GM23338 (cell line): ENCODE data around the gene ZBTB12. TPM values are rescaled to one million over a fixed set of nuclear protein-coding genes. Genes with fewer than 3 reads are reported as not detected.

Source experiments
- ATAC-seq: fragments of 200-7000 bp; cut with Tn5 transposase; 3 replicates; pipeline ENCODE4 v1.9.1; 2020
- DNase-seq: peaks from one replicate; pipeline ENCODE4 v3.0.0-alpha.2; 2015; ENCODE audit warnings: low spot score
- H2AFZ ChIP-seq: fragments of 200-600 bp; sonication (generic); 2 replicates; pipeline ENCODE4 v1.8.0; 2016; ENCODE audit warnings: antibody characterized with exemption, mild to moderate bottlenecking, moderate library complexity
- H3F3A ChIP-seq: fragments of 200-600 bp; sonication (generic); replicated peaks from 2 replicates; pipeline ENCODE4 v1.8.0; 2017; ENCODE audit warnings: antibody characterized with exemption, mixed run types, low read depth
- H3K27ac ChIP-seq: fragments of 200-600 bp; sonication (generic); 2 replicates; pipeline ENCODE4 v1.6.1; 2016; ENCODE audit warnings: low read depth
- H3K27me3 ChIP-seq: fragments of 200-600 bp; sonication (generic); 2 replicates; pipeline ENCODE4 v1.8.0; 2016; ENCODE audit warnings: mild to moderate bottlenecking, mixed run types, moderate library complexity; ENCODE audit not compliant: insufficient read depth
- H3K36me3 ChIP-seq: fragments of 200-600 bp; sonication (generic); 2 replicates; pipeline ENCODE4 v1.8.0; 2016; ENCODE audit warnings: mild to moderate bottlenecking; ENCODE audit not compliant: insufficient read depth
- H3K4me1 ChIP-seq: fragments of 200-600 bp; sonication (generic); 2 replicates; pipeline ENCODE4 v1.8.0; 2016; ENCODE audit warnings: mild to moderate bottlenecking, moderate library complexity; ENCODE audit not compliant: insufficient read depth
- H3K4me2 ChIP-seq: fragments of 200-600 bp; sonication (generic); 2 replicates; pipeline ENCODE4 v1.7.1; 2017; ENCODE audit warnings: mixed run types
- H3K4me3 ChIP-seq: fragments of 200-600 bp; sonication (generic); 2 replicates; pipeline ENCODE4 v1.6.1; 2016; ENCODE audit warnings: mixed run types
- H3K79me2 ChIP-seq: fragments of 200-600 bp; sonication (generic); replicated peaks from 2 replicates; pipeline ENCODE4 v1.8.0; 2017; ENCODE audit warnings: mild to moderate bottlenecking; ENCODE audit not compliant: insufficient read depth
- H3K9me2 ChIP-seq: fragments of 200-600 bp; sonication (generic); 2 replicates; pipeline ENCODE4 v1.8.0; 2017; ENCODE audit not compliant: insufficient read depth
- H4K20me1 ChIP-seq: fragments of 200-600 bp; sonication (generic); replicated peaks from 2 replicates; pipeline ENCODE4 v1.8.0; 2017; ENCODE audit warnings: mild to moderate bottlenecking; ENCODE audit not compliant: insufficient read depth
- H3K27ac Mint-ChIP-seq: 2 replicates; pipeline ENCODE4 v1.8.0; 2020; ENCODE audit warnings: inconsistent platforms, mild to moderate bottlenecking, moderate library complexity, mixed read lengths
- H3K27me3 Mint-ChIP-seq: 3 replicates; pipeline ENCODE4 v1.8.0; 2022; ENCODE audit warnings: low read depth, mild to moderate bottlenecking, moderate library complexity, mixed read lengths, inconsistent platforms; ENCODE audit not compliant: insufficient read depth, poor library complexity
- H3K36me3 Mint-ChIP-seq: 3 replicates; pipeline ENCODE4 v1.8.0; 2021; ENCODE audit warnings: low read depth, mild to moderate bottlenecking, inconsistent platforms, moderate library complexity, mixed read lengths
- H3K4me1 Mint-ChIP-seq: 3 replicates; pipeline ENCODE4 v1.8.0; 2020; ENCODE audit warnings: mild to moderate bottlenecking, inconsistent platforms, mixed read lengths
- H3K4me3 Mint-ChIP-seq: 3 replicates; pipeline ENCODE4 v1.8.0; 2021; ENCODE audit warnings: moderate library complexity, mild to moderate bottlenecking, inconsistent platforms, mixed read lengths
- H3K9me3 Mint-ChIP-seq: 3 replicates; pipeline ENCODE4 v1.8.0; 2020; ENCODE audit warnings: moderate library complexity, mild to moderate bottlenecking, inconsistent platforms, mixed read lengths
- CREB1 ChIP-seq: fragments of 250-450 bp; sonication (Bioruptor Pico); IDR thresholded peaks from 2 replicates; pipeline ENCODE4 v1.5.0; 2020; ENCODE audit warnings: low read depth, mild to moderate bottlenecking, moderate library complexity
- CTCF ChIP-seq, 2 experiments: fragments of 200-600 bp in 1 of 2; sonication (generic) in 1 of 2; conservative IDR thresholded peaks; 2 replicates each; pipeline versions ENCODE4 v1.5.1 to v1.6.1; 2016 to 2017; ENCODE audit warnings: antibody characterized with exemption in 2 of 2, low read depth in 2 of 2, mild to moderate bottlenecking in 2 of 2, moderate library complexity in 1 of 2
- EZH2 ChIP-seq: fragments of 200-600 bp; sonication (generic); IDR thresholded peaks from one replicate; pipeline ENCODE4 v1.8.0; 2017; ENCODE audit warnings: antibody characterized with exemption, mild to moderate bottlenecking, low read depth; ENCODE audit not compliant: unreplicated experiment
- EZH2phosphoT487 ChIP-seq: fragments of 200-600 bp; sonication (generic); IDR thresholded peaks from one replicate; pipeline ENCODE4 v1.8.1; 2018; ENCODE audit warnings: antibody characterized with exemption; ENCODE audit not compliant: unreplicated experiment
- JUNB ChIP-seq: IDR thresholded peaks from one replicate; pipeline ENCODE4 v1.6.1; 2016; ENCODE audit warnings: antibody characterized with exemption; ENCODE audit not compliant: unreplicated experiment
- POLR2AphosphoS5 ChIP-seq: IDR thresholded peaks from 2 replicates; pipeline ENCODE4 v1.6.1; 2016; ENCODE audit warnings: antibody characterized with exemption, low read depth
- STAT1 ChIP-seq: IDR thresholded peaks from one replicate; pipeline ENCODE4 v1.6.1; 2016; ENCODE audit warnings: antibody characterized with exemption; ENCODE audit not compliant: unreplicated experiment
- ZNF331 ChIP-seq: fragments of 250-450 bp; sonication (Bioruptor Pico); IDR thresholded peaks from 2 replicates; pipeline ENCODE4 v1.5.0; 2020; ENCODE audit warnings: low read depth, mild to moderate bottlenecking, moderate library complexity
- polyA plus RNA-seq: library from polyadenylated mRNA; unstranded; fragments of >200 nt; fragmentation: Nextera tagmentation; extraction: Ambion mirVana; gene quantifications from 2 replicates; pipeline ENCODE4 v1.2.1, GENCODE V29; 2016
- total RNA-seq: library from RNA; depleted of rRNA; stranded (reverse); fragments of >200 nt; shearing (Covaris generic); gene quantifications from 2 replicates; pipeline ENCODE4 v1.2.3, GENCODE V29; 2014
- TF ChIP-seq, protein P1 (sequence below): IDR thresholded peaks from 2 replicates; pipeline ENCODE4 v1.6.1; 2016; ENCODE audit warnings: antibody characterized with exemption
- TF ChIP-seq, protein P2 (sequence below): IDR thresholded peaks from one replicate; pipeline ENCODE4 v1.6.1; 2018; ENCODE audit warnings: antibody characterized with exemption; ENCODE audit not compliant: unreplicated experiment
- TF ChIP-seq, protein P3 (sequence below): fragments of 250-450 bp; sonication (Bioruptor Pico); IDR thresholded peaks from 2 replicates; pipeline ENCODE4 v1.5.0; 2020; ENCODE audit warnings: mild to moderate bottlenecking, moderate library complexity

The ZBTB12 gene
- total and polyA plus RNA-seq, 2 experiments from 2014 or later: 0.18 to 14.4 TPM

DNA sequence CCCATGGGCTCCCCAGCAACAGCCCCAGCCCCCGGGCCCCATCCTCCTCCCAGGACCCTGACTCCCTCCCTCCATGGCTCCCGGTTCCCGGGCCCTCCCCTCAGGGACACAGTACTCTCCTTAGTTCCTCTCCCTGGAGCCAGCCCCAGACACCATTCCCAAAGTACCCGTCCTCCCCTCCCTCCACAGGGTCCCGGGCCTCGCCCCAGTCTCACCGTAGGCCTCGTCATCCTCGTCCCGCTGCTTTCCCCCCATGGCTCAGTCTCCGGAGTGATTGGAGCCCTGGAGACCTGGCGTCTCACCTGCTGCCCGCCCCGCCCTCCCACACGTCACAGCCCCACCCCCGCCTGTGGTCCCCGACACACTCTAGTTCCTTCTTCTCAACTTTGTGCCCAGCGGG lies 23.2 kb downstream of the ZBTB12 start, which contains the start of gene SLC44A4:
SLC44A4 (minus strand) TSS at position 272 of the 400 bp plus-strand sequence; CDS start at position 255, 17 bp downstream.
- H2AFZ ChIP-seq: no peak within 1 kb of the TSS
- peak; percentile 77 for DNase-seq
- no peaks in the 10 kb centered on the region for H3K79me2 ChIP-seq
- H3K9me3 Mint-ChIP-seq: no peaks in the 10 kb centered on the region
- peaks cover 14% of the 10 kb centered on the region for H3F3A ChIP-seq
- TF ChIP-seq STAT1: no peak
- no peak for TF ChIP-seq CTCF (conservative IDR thresholded peaks at IDR 0.05; ENCODE audit: low read depth in 2 of 2)
- TF ChIP-seq EZH2phosphoT487: no peak
- TF ChIP-seq, protein P1, sequence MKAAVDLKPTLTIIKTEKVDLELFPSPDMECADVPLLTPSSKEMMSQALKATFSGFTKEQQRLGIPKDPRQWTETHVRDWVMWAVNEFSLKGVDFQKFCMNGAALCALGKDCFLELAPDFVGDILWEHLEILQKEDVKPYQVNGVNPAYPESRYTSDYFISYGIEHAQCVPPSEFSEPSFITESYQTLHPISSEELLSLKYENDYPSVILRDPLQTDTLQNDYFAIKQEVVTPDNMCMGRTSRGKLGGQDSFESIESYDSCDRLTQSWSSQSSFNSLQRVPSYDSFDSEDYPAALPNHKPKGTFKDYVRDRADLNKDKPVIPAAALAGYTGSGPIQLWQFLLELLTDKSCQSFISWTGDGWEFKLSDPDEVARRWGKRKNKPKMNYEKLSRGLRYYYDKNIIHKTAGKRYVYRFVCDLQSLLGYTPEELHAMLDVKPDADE: no peak
- TF ChIP-seq, protein P2, sequence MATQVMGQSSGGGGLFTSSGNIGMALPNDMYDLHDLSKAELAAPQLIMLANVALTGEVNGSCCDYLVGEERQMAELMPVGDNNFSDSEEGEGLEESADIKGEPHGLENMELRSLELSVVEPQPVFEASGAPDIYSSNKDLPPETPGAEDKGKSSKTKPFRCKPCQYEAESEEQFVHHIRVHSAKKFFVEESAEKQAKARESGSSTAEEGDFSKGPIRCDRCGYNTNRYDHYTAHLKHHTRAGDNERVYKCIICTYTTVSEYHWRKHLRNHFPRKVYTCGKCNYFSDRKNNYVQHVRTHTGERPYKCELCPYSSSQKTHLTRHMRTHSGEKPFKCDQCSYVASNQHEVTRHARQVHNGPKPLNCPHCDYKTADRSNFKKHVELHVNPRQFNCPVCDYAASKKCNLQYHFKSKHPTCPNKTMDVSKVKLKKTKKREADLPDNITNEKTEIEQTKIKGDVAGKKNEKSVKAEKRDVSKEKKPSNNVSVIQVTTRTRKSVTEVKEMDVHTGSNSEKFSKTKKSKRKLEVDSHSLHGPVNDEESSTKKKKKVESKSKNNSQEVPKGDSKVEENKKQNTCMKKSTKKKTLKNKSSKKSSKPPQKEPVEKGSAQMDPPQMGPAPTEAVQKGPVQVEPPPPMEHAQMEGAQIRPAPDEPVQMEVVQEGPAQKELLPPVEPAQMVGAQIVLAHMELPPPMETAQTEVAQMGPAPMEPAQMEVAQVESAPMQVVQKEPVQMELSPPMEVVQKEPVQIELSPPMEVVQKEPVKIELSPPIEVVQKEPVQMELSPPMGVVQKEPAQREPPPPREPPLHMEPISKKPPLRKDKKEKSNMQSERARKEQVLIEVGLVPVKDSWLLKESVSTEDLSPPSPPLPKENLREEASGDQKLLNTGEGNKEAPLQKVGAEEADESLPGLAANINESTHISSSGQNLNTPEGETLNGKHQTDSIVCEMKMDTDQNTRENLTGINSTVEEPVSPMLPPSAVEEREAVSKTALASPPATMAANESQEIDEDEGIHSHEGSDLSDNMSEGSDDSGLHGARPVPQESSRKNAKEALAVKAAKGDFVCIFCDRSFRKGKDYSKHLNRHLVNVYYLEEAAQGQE: no peak
- no peak for TF ChIP-seq EZH2
- TF ChIP-seq, protein P3, sequence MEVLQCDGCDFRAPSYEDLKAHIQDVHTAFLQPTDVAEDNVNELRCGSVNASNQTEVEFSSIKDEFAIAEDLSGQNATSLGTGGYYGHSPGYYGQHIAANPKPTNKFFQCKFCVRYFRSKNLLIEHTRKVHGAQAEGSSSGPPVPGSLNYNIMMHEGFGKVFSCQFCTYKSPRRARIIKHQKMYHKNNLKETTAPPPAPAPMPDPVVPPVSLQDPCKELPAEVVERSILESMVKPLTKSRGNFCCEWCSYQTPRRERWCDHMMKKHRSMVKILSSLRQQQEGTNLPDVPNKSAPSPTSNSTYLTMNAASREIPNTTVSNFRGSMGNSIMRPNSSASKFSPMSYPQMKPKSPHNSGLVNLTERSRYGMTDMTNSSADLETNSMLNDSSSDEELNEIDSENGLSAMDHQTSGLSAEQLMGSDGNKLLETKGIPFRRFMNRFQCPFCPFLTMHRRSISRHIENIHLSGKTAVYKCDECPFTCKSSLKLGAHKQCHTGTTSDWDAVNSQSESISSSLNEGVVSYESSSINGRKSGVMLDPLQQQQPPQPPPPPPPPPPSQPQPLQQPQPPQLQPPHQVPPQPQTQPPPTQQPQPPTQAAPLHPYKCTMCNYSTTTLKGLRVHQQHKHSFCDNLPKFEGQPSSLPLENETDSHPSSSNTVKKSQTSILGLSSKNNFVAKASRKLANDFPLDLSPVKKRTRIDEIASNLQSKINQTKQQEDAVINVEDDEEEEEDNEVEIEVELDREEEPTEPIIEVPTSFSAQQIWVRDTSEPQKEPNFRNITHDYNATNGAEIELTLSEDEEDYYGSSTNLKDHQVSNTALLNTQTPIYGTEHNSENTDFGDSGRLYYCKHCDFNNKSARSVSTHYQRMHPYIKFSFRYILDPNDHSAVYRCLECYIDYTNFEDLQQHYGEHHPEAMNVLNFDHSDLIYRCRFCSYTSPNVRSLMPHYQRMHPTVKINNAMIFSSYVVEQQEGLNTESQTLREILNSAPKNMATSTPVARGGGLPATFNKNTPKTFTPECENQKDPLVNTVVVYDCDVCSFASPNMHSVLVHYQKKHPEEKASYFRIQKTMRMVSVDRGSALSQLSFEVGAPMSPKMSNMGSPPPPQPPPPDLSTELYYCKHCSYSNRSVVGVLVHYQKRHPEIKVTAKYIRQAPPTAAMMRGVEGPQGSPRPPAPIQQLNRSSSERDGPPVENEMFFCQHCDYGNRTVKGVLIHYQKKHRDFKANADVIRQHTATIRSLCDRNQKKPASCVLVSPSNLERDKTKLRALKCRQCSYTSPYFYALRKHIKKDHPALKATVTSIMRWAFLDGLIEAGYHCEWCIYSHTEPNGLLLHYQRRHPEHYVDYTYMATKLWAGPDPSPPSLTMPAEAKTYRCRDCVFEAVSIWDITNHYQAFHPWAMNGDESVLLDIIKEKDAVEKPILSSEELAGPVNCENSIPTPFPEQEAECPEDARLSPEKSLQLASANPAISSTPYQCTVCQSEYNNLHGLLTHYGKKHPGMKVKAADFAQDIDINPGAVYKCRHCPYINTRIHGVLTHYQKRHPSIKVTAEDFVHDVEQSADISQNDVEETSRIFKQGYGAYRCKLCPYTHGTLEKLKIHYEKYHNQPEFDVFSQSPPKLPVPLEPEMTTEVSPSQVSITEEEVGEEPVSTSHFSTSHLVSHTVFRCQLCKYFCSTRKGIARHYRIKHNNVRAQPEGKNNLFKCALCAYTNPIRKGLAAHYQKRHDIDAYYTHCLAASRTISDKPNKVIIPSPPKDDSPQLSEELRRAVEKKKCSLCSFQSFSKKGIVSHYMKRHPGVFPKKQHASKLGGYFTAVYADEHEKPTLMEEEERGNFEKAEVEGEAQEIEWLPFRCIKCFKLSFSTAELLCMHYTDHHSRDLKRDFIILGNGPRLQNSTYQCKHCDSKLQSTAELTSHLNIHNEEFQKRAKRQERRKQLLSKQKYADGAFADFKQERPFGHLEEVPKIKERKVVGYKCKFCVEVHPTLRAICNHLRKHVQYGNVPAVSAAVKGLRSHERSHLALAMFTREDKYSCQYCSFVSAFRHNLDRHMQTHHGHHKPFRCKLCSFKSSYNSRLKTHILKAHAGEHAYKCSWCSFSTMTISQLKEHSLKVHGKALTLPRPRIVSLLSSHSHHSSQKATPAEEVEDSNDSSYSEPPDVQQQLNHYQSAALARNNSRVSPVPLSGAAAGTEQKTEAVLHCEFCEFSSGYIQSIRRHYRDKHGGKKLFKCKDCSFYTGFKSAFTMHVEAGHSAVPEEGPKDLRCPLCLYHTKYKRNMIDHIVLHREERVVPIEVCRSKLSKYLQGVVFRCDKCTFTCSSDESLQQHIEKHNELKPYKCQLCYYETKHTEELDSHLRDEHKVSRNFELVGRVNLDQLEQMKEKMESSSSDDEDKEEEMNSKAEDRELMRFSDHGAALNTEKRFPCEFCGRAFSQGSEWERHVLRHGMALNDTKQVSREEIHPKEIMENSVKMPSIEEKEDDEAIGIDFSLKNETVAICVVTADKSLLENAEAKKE (CRISPR knock-in tag): no peak
- TF ChIP-seq POLR2AphosphoS5: peak; percentile 48; the same call in 1 of the 2 replicates
- TF ChIP-seq JUNB: no peak
- no peak for TF ChIP-seq ZNF331 (CRISPR knock-in tag)
- TF ChIP-seq CREB1 (CRISPR knock-in tag): peak; percentile 20; the same call in 1 of the 2 replicates
- H3K36me3 ChIP-seq: peaks cover 21% of the 10 kb centered on the region; the same call in 1 of the 2 replicates
- H3K27me3 Mint-ChIP-seq: peaks cover 5% of the 10 kb centered on the region
- H3K27ac Mint-ChIP-seq: peak within 1 kb of the TSS; percentile 21; the same call in 1 of the 2 replicates
- H3K9me2 ChIP-seq: no peaks in the 10 kb centered on the region
- H3K4me1 Mint-ChIP-seq: peaks cover 8% of the 10 kb centered on the region
- H4K20me1 ChIP-seq: peaks cover 3% of the 10 kb centered on the region
- peak; percentile 86 for ATAC-seq
- H3K36me3 Mint-ChIP-seq: peaks cover 43% of the 10 kb centered on the region
- peak within 1 kb of the TSS; percentile 72; the same call in 1 of the 2 replicates for H3K27ac ChIP-seq
- peak within 1 kb of the TSS; percentile 44 for H3K4me3 Mint-ChIP-seq
- no peaks in the 10 kb centered on the region for H3K27me3 ChIP-seq
- peak within 1 kb of the TSS; percentile 39; the same call in 1 of the 2 replicates for H3K4me3 ChIP-seq
- peaks cover 4% of the 10 kb centered on the region; the same call in 1 of the 2 replicates for H3K4me1 ChIP-seq
- peak within 1 kb of the TSS; percentile 72 for H3K4me2 ChIP-seq
